Measurements from ENCODE around the gene CCDC196.

The CCDC196 gene

GRCh38 chr14:66472251-66472650 lies 13.9 kb upstream of the CCDC196 start:
- Histone ChIP-seq H3K4me3 (ENCODE audit: low read length) (no peak overlapping the region), H3K4me1 (ENCODE audit: control insufficient read depth, insufficient read depth, low read length) (peaks cover 8% of the 10 kb centered on the region), H3K36me3 (ENCODE audit: control insufficient read depth, insufficient read depth, low read length, severe bottlenecking) (no peaks in the 10 kb centered on the region), H3K9ac (ENCODE audit: low read length) (no peak overlapping the region), H3K27me3 (replicated peaks; ENCODE audit: control insufficient read depth, insufficient read depth, low read length) (no peaks in the 10 kb centered on the region), H3K9me3 (ENCODE audit: control insufficient read depth, low read length) (peaks cover 16% of the 10 kb centered on the region)
- no peak for DNase-seq (ENCODE audit: low read depth)

- Histone ChIP-seq H3K36me3 (ENCODE audit: control insufficient read depth, insufficient read depth, low read length, severe bottlenecking) (no peaks in the 10 kb centered on the region), H3K9me3 (ENCODE audit: control insufficient read depth, low read length) (peaks cover 16% of the 10 kb centered on the region), H3K4me1 (ENCODE audit: control insufficient read depth, insufficient read depth, low read length) (peaks cover 13% of the 10 kb centered on the region), H3K4me3 (ENCODE audit: low read length) (no peak overlapping the region), H3K9ac (ENCODE audit: low read length) (no peak overlapping the region), H3K27me3 (replicated peaks; ENCODE audit: control insufficient read depth, insufficient read depth, low read length) (no peaks in the 10 kb centered on the region)
- no peak for DNase-seq (ENCODE audit: low read depth)
Observed at GRCh38 chr14:66473223-66473622, 12.9 kb upstream of the CCDC196 start.

- Histone ChIP-seq H3K4me1 (ENCODE audit: control insufficient read depth, insufficient read depth, low read length) (peaks cover 13% of the 10 kb centered on the region), H3K4me3 (ENCODE audit: low read length) (no peak overlapping the region), H3K9ac (ENCODE audit: low read length) (no peak overlapping the region), H3K27me3 (replicated peaks; ENCODE audit: control insufficient read depth, insufficient read depth, low read length) (no peaks in the 10 kb centered on the region), H3K9me3 (ENCODE audit: control insufficient read depth, low read length) (no peaks in the 10 kb centered on the region), H3K36me3 (ENCODE audit: control insufficient read depth, insufficient read depth, low read length, severe bottlenecking) (no peaks in the 10 kb centered on the region)
- peak; percentile 42 for DNase-seq (ENCODE audit: low read depth)
Observed at GRCh38 chr14:66476964-66477363, 9.2 kb upstream of the CCDC196 start.

- Histone ChIP-seq H3K27me3 (replicated peaks; ENCODE audit: control insufficient read depth, insufficient read depth, low read length) (no peaks in the 10 kb centered on the region), H3K9ac (ENCODE audit: low read length) (no peak overlapping the region), H3K36me3 (ENCODE audit: control insufficient read depth, insufficient read depth, low read length, severe bottlenecking) (no peaks in the 10 kb centered on the region), H3K9me3 (ENCODE audit: control insufficient read depth, low read length) (no peaks in the 10 kb centered on the region), H3K4me1 (ENCODE audit: control insufficient read depth, insufficient read depth, low read length) (peaks cover 19% of the 10 kb centered on the region), H3K4me3 (ENCODE audit: low read length) (no peak overlapping the region)
- DNase-seq (ENCODE audit: low read depth): no peak
Observed at GRCh38 chr14:66477567-66477966, 8.6 kb upstream of the CCDC196 start.

- Histone ChIP-seq H3K9me3 (ENCODE audit: control insufficient read depth, low read length) (no peaks in the 10 kb centered on the region), H3K4me1 (ENCODE audit: control insufficient read depth, insufficient read depth, low read length) (peaks cover 17% of the 10 kb centered on the region), H3K9ac (ENCODE audit: low read length) (no peak overlapping the region), H3K36me3 (ENCODE audit: control insufficient read depth, insufficient read depth, low read length, severe bottlenecking) (no peaks in the 10 kb centered on the region), H3K4me3 (ENCODE audit: low read length) (no peak overlapping the region), H3K27me3 (replicated peaks; ENCODE audit: control insufficient read depth, insufficient read depth, low read length) (no peaks in the 10 kb centered on the region)
- no peak for DNase-seq (ENCODE audit: low read depth)
Observed at GRCh38 chr14:66482873-66483272, 3.3 kb upstream of the CCDC196 start.

GRCh38 chr14:66483322-66483721 lies 2.8 kb upstream of the CCDC196 start:
- Histone ChIP-seq H3K36me3 (ENCODE audit: control insufficient read depth, insufficient read depth, low read length, severe bottlenecking) (no peaks in the 10 kb centered on the region), H3K27me3 (replicated peaks; ENCODE audit: control insufficient read depth, insufficient read depth, low read length) (no peaks in the 10 kb centered on the region), H3K9me3 (ENCODE audit: control insufficient read depth, low read length) (no peaks in the 10 kb centered on the region), H3K4me1 (ENCODE audit: control insufficient read depth, insufficient read depth, low read length) (peaks cover 17% of the 10 kb centered on the region), H3K4me3 (ENCODE audit: low read length) (no peak overlapping the region), H3K9ac (ENCODE audit: low read length) (no peak overlapping the region)
- no peak for DNase-seq (ENCODE audit: low read depth)

GRCh38 chr14:66485029-66485428 lies 1.1 kb upstream of the CCDC196 start:
- H3K9me3 ChIP-seq (ENCODE audit: control insufficient read depth, low read length): no peaks in the 10 kb centered on the region
- no peaks in the 10 kb centered on the region for H3K36me3 ChIP-seq (ENCODE audit: control insufficient read depth, insufficient read depth, low read length, severe bottlenecking)
- no peak overlapping the region for H3K4me3 ChIP-seq (ENCODE audit: low read length)
- no peaks in the 10 kb centered on the region for H3K27me3 ChIP-seq (replicated peaks; ENCODE audit: control insufficient read depth, insufficient read depth, low read length)
- no peak for DNase-seq (ENCODE audit: low read depth)
- H3K4me1 ChIP-seq (ENCODE audit: control insufficient read depth, insufficient read depth, low read length): peaks cover 17% of the 10 kb centered on the region
- H3K9ac ChIP-seq (ENCODE audit: low read length): no peak overlapping the region

GRCh38 chr14:66487164-66487563 lies 993 bp downstream of the CCDC196 start:
- Histone ChIP-seq H3K36me3 (ENCODE audit: control insufficient read depth, insufficient read depth, low read length, severe bottlenecking) (no peaks in the 10 kb centered on the region), H3K9me3 (ENCODE audit: control insufficient read depth, low read length) (no peaks in the 10 kb centered on the region), H3K27me3 (replicated peaks; ENCODE audit: control insufficient read depth, insufficient read depth, low read length) (no peaks in the 10 kb centered on the region), H3K9ac (ENCODE audit: low read length) (no peak overlapping the region), H3K4me3 (ENCODE audit: low read length) (no peak overlapping the region), H3K4me1 (ENCODE audit: control insufficient read depth, insufficient read depth, low read length) (peaks cover 16% of the 10 kb centered on the region)
- DNase-seq (ENCODE audit: low read depth): no peak

GRCh38 chr14:66490143-66491111 lies 4.3 kb downstream of the CCDC196 start:
- no peaks in the 10 kb centered on the region for H3K27me3 ChIP-seq (replicated peaks; ENCODE audit: control insufficient read depth, insufficient read depth, low read length)
- no peak overlapping the region for H3K4me3 ChIP-seq (ENCODE audit: low read length)
- no peaks in the 10 kb centered on the region for H3K4me1 ChIP-seq (ENCODE audit: control insufficient read depth, insufficient read depth, low read length)
- H3K36me3 ChIP-seq (ENCODE audit: control insufficient read depth, insufficient read depth, low read length, severe bottlenecking): no peaks in the 10 kb centered on the region
- H3K9me3 ChIP-seq (ENCODE audit: control insufficient read depth, low read length): no peaks in the 10 kb centered on the region
- no peak for DNase-seq (ENCODE audit: low read depth)
- no peak overlapping the region for H3K9ac ChIP-seq (ENCODE audit: low read length)

GRCh38 chr14:66493750-66494149 lies 7.6 kb downstream of the CCDC196 start:
- Histone ChIP-seq H3K9me3 (ENCODE audit: control insufficient read depth, low read length) (no peaks in the 10 kb centered on the region), H3K36me3 (ENCODE audit: control insufficient read depth, insufficient read depth, low read length, severe bottlenecking) (no peaks in the 10 kb centered on the region), H3K27me3 (replicated peaks; ENCODE audit: control insufficient read depth, insufficient read depth, low read length) (no peaks in the 10 kb centered on the region), H3K4me1 (ENCODE audit: control insufficient read depth, insufficient read depth, low read length) (peaks cover 8% of the 10 kb centered on the region), H3K9ac (ENCODE audit: low read length) (no peak overlapping the region), H3K4me3 (ENCODE audit: low read length) (no peak overlapping the region)
- no peak for DNase-seq (ENCODE audit: low read depth)

GRCh38 chr14:66495218-66496098 lies 9.3 kb downstream of the CCDC196 start:
- Histone ChIP-seq H3K4me3 (ENCODE audit: low read length) (peak overlapping the region; percentile 63), H3K27me3 (replicated peaks; ENCODE audit: control insufficient read depth, insufficient read depth, low read length) (no peaks in the 10 kb centered on the region), H3K9me3 (ENCODE audit: control insufficient read depth, low read length) (no peaks in the 10 kb centered on the region), H3K36me3 (ENCODE audit: control insufficient read depth, insufficient read depth, low read length, severe bottlenecking) (no peaks in the 10 kb centered on the region), H3K4me1 (ENCODE audit: control insufficient read depth, insufficient read depth, low read length) (peaks cover 8% of the 10 kb centered on the region), H3K9ac (ENCODE audit: low read length) (peak overlapping the region; percentile 54)
- DNase-seq (ENCODE audit: low read depth): peak; percentile 83
